GM18508 (cell line): ENCODE results near the gene MAZ.
"Not testable (repeated sequence)": the region's sequence is repeated elsewhere in the genome, so short reads cannot be mapped to it uniquely, and the experiment has no call there.

Experiments
- ATAC-seq: cut with Tn5 transposase; IDR thresholded peaks from one replicate; pipeline ENCODE4 v1.9.1; 2021; ENCODE audit warnings: moderate number of reproducible peaks; ENCODE audit not compliant: insufficient read depth, unreplicated experiment

The MAZ gene

GRCh38 chr16:29783094-29783953, 23.0 kb upstream of the MAZ start:
- ATAC-seq: not testable (repeated sequence)

- no peak for ATAC-seq
Measured at GRCh38 chr16:29784157-29784556, 22.2 kb upstream of the MAZ start.

- no peak for ATAC-seq
Measured at GRCh38 chr16:29784901-29785500, 21.3 kb upstream of the MAZ start.

- ATAC-seq: not testable (repeated sequence)
Measured at GRCh38 chr16:29787155-29787554, 19.2 kb upstream of the MAZ start.

- no peak for ATAC-seq
Measured at GRCh38 chr16:29789775-29790182, 16.6 kb upstream of the MAZ start.

- peak; percentile 82 for ATAC-seq
Measured at GRCh38 chr16:29790183-29790948, 16.0 kb upstream of the MAZ start, which contains the start of gene KIF22. Gene KIF22, plus strand, starts transcription at chr16:29790751. Its CDS starts 9 bp downstream, at chr16:29790760.

GRCh38 chr16:29790949-29791844, 15.1 kb upstream of the MAZ start:
- ATAC-seq: no peak

- ATAC-seq: no peak
Measured at GRCh38 chr16:29791845-29792807, 14.2 kb upstream of the MAZ start.

- ATAC-seq: not testable (repeated sequence)
Measured at GRCh38 chr16:29793153-29793552, 13.2 kb upstream of the MAZ start.

GRCh38 chr16:29794231-29794710, 12.1 kb upstream of the MAZ start:
- no peak for ATAC-seq

- no peak for ATAC-seq
Measured at GRCh38 chr16:29802416-29802935, 3.9 kb upstream of the MAZ start.

GRCh38 chr16:29804020-29804419, 2.3 kb upstream of the MAZ start:
- no peak for ATAC-seq

GRCh38 chr16:29804455-29805231, 1.7 kb upstream of the MAZ start:
- no peak for ATAC-seq

GRCh38 chr16:29805232-29806098, 864 bp upstream of the MAZ start:
- ATAC-seq: no peak

- no peak for ATAC-seq
Measured at GRCh38 chr16:29806641-29807425, 504 bp downstream of the MAZ start.
